Left renal pelvis (tissue), 4 donors: ENCODE data around the gene RBM28. TPM values are rescaled to one million over a fixed set of nuclear protein-coding genes. Genes with fewer than 3 reads are reported as not detected.
"Not testable (repeated sequence)": the region's sequence is repeated elsewhere in the genome, so short reads cannot be mapped to it uniquely, and the experiment has no call there.

ENCODE experiments used
- DNase-seq, 4 donors: peaks; one replicate each; pipeline ENCODE4 v3.0.0-alpha.2; 2013; ENCODE audit warnings: low read depth in 4 of 4, low spot score in 3 of 4
- polyA plus RNA-seq, 4 donors: library from polyadenylated mRNA; unstranded; fragments of 120-200 nt; gene quantifications; one replicate each; pipeline ENCODE4 v1.2.1, GENCODE V29; 2013; ENCODE audit not compliant: insufficient read length in 4 of 4

RBM28 gene
- polyA plus RNA-seq, 4 donors, result 37.9 to 53.3 (median 47.7) TPM

DNA sequence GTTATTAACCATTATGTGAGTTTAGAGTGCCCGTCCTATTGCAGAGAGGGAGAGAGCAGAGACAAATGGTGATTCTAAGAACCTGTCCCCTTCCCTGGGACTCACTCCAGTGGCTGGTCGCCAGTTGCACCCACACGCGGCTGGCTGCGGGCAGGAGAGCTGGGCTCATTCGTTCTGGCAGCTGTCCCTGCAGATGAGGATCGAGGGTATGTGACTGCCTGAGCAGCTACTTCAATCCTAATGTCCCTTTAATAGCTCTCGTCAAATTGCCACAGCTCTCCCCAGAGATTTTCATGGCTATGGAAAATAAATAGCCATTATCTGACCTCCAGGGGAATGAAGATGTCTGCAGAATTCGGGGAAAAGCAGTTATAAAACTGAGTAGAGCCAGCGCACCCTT, 41.6 kb downstream of the RBM28 start:
- DNase-seq, result no peak

DNA sequence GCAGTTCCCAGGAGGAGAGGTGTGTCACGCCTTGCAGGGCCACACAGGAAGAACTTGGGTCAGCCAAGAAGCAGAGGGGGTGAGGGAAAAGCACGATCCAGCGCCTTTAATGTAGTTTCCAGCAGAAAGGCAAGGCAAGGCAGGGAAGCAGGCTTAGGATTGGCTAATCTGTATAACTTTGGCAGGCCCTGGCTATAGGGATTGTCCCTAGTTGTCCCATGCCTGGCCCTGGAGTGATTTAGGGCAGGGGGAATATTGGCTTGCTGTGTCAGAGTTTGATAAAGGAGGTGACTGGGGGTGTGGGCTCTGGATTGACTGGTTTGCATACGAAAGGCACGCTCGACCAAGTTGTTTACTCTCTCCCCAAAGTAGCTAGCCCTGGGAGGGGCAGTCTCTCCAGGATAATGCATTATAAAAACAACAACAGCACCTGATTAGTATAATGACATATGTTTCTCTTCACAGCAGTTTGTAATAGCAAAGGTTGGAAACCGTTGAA, 44.5 kb downstream of the RBM28 start:
- DNase-seq, result no peak

DNA sequence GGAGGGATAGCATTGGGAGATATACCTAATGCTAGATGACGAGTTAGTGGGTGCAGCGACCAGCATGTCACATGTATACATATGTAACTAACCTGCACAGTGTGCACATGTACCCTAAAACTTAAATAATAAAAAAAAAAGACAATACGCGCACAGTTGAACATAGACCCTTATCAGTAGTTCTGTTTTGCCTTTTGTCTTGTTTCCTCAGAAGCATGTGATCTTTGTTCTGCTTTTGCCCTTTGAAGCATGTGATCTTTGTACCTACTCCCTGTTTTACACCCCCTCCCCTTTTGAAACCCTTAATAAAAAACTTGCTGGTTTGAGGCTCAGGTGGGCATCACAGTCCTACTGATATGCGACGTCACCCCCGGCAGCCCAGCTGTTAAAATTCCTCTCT, 45.7 kb downstream of the RBM28 start:
- not testable (repeated sequence) for DNase-seq

DNA sequence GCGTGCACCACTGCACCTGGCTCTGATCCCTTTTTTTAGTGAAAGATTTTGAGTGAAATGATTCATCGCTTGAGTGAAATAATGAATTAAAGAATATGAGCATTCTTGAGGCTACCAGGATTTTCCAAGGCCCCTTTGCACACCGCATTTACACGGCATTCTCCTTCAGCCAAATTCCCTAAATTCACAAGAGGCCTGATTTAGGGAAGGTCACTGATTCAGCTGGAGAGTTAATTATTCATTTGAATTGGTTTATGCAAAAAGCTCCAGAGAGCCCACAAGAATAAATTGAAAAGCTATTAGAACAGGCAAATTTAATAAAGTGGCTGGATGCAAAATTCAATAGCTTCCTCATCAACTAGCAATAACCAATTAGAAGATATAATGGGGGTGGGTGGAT, 56.2 kb downstream of the RBM28 start:
- DNase-seq, result no peak

DNA sequence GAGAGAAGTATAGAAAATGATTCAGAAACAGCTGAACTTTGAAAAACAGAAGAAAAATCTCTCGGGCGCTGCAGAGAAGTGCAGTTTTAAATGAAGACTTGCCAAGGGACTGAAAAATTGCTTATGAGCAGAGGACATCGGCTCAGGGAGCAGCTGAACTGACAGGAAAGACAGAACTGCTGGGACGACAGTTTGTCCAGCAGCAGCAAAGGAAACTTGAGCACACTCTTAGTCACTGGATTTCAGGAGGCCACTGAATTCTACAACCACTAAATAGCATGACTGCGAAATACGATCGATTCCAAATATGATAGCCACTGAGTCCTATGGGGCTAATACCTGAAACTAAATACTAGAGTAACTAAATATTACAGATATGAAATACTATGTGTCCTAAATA, 59.6 kb downstream of the RBM28 start:
- no peak for DNase-seq

GRCh38 chr7:128281605-128282380, 61.9 kb downstream of the RBM28 start:
- no peak for DNase-seq

DNA sequence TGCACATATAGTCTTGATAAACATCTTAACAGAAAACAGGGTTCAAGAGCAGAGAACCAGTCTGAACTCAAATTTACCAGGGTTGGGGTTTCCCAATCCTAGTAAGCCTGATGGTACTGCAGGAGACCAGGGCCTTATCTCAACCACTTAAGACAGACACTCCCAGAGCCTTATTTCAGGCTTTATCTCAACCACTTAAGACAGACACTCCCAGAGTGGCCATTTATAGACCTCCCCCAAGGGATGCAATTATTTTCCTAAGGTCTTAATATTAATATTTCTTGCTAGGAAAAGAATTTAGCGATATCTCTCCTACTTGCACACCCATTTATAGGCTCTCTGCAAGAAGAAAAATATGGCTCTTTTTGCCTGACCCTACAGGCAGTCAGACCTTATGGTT, 63.3 kb downstream of the RBM28 start:
- not testable (repeated sequence) for DNase-seq

DNA sequence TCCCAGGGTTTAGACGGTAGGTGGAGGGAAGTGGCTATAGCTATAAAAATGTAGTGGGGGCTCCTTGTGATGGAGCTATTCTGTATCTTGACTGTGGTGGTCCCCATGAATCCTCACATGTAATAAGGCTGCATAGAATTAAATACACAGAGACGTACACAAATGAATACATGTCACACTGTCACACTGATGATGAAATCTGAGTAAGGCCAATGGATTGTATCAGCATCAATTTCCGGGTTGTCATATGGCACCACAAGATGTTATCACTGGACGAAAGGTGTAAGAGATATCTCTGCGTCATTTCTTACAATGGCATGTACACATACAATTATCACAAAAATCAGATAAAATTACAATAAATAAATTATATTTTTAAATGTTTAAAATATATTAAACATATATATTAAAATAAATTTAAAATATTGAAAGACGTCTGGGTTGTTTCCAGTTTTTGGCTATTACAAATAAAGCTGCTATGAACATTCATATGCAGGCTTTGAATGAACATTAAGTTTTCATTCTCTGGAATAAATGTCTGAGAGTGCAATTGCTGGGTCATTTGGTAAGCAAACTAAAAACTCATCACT, 64.5 kb downstream of the RBM28 start:
- DNase-seq, result no peak

- DNase-seq, result no peak
Measured at GRCh38 chr7:128278366-128278765, 65.3 kb downstream of the RBM28 start.

GRCh38 chr7:128275681-128276080, 68.0 kb downstream of the RBM28 start:
- DNase-seq, result no peak

GRCh38 chr7:128274884-128275603, 68.7 kb downstream of the RBM28 start:
- DNase-seq, result no peak

DNA sequence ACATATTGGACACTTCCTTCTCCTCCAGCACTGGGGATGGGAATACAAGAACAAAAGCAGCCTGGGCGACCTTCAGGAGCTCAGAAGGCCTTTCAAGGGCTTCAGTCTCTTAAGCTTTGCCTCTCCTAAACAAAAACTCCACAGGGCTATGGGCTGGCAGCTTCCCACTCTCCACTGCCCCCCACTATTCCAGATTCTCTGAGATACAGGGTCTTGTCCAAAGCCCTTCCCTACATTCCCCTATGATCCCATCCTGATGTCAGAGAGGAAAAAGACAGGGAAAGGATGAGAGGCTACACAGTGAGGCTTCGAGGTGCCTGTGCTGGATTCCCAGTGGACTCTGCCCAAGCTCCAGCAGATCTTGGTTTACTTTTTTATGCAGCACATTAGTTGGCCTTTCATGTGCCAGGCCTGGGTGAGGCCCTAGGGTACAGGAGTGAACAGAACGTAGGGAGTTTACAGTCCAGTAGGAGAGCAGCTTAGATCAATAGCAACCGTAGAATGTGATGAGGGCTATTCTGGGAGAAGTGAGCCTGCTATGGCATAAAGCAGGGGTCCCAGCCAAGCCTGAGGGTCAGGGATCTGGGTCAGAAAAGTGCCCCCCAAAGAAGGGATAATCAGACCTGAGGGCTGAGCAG, 69.3 kb downstream of the RBM28 start:
- no peak for DNase-seq

DNA sequence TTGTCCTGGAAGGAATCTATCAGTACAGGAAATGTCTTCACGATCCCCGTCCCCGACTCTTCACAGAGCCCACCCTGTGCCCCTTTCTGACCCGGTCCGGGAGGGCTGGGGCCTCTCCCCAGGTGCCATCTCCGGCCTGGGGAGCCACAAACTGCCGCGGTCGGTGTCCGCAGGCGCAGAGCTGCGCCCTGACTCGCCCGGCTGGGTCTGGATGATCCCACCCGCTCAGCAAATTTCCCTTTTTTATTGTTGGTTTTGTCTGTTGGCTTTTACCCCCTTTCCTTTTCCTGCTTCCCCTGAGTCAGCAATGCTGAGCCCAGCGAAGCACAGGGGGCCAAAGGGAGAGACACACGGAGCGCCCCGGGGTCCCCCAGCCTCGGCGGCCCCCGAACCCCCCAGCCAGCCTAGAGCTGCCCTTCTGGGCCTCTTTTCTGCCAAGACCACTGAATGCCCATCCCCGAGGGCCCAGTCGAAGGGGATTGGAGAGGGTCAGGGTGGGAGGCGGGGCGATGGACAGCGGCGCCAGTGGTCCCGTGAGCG, 71.7 kb downstream of the RBM28 start:
- no peak for DNase-seq

DNA sequence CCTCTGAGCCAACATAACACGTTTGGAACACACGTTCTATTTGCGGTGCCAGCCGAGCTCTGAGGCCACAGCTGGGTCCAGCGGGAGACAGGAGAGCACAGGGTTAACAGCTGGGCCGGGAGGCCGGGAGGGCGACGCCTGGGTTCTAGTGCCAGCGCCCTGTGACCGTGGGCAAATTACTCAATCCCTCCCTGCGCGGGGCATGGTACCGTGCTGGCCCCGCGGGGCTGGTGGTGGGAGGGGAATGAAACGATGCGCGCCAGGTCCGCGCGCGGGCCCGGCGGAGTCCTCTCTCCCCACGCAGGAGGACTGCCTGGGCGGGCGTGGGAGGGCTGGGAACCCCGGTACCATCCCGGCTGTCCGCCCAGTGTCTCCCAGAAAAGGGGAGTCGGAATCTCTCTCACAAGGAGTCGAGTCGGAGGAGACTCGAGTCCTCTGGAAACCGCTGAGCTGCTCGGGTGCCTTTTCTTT, 72.2 kb downstream of the RBM28 start:
- DNase-seq, result no peak

GRCh38 chr7:128270826-128271272, 72.9 kb downstream of the RBM28 start:
- no peak for DNase-seq

DNA sequence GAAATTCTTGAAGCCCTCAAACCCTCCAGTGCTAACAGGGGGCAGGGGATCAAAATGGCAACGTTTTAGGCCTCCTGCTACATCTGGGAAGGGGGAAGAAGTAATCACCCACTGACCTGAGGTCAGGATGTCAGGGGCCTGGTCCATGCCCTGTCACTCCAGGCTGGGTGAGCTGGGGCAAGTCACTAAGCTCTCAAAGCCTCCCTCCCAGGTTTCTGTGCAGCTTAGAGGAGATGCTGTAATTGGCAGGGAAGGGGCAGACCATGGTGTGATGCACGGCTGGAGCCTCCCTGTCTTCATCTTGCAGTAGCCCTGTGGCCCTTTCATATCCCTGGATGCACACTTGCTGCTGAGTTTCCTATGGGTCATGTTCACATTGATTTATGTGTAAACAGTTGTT, 75.5 kb downstream of the RBM28 start:
- DNase-seq, result no peak

GRCh38 chr7:128267595-128267924, 76.1 kb downstream of the RBM28 start:
- no peak for DNase-seq

DNA sequence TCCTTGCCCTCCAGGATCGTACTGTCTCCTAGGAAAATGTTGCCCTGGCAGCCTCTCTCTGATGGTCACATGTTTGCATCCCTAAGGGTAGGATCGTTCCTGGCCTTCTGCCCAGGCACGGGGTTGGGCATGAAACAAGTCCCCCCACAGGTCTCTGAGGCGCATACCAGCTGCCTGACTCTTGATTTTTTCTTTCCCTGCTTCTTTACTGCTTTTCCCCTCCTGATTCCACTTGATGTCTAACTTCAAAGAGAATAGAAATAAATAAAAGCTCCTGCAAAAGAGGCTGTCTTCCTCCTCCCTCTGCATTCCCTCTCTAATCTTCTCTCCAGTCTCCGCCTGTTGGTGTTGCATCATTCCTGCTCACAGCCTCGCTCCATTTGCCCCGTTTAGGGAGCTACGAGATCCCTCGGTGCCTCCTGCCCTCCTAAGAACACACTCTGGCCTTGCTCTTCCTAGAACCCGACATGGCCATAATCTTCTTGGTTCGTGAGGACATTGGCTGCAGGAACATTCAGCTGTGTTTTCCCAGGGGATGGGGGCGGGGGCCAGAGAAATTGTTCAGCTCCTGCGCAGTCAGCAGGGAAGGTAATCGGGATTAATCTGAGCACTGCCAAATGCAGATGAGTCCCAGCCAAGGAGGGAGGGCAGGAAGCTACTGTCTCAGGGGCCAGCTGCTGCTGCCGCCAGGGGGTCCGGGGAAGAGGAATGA, 76.7 kb downstream of the RBM28 start:
- DNase-seq, result no peak

GRCh38 chr7:128266529-128266882, 77.2 kb downstream of the RBM28 start:
- no peak for DNase-seq

DNA sequence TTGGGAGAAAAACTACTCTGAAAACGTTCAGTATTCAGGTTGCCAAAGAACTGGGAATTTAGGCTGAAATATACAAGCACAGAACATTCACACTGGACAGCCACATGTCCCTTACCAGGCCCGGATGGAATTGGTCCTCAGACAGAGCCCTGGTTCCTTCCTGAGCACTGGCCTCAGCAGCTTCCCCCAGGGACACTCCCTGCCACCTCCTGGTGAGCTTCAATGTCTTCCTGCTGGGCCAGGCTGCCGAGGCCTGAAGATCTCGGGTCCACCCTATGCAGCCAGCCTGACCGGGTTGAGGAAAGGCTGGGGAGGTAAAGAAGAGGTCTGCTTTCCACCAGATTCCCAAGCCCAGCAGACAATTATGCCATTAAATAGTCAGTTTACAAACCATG, 77.8 kb downstream of the RBM28 start:
- DNase-seq, result no peak
